Fibroblast of villous mesenchyme (primary cell): ENCODE data around the gene EHBP1. TPM values are rescaled to one million over a fixed set of nuclear protein-coding genes. Genes with fewer than 3 reads are reported as not detected.
A peak's percentile ranks its signal among the peaks of the same experiment; 100 is the strongest.

Experiments used
- DNase-seq: peaks from one replicate; pipeline ENCODE4 v3.0.0-alpha.2; 2010; ENCODE audit warnings: low read depth
- H3K4me3 ChIP-seq: 2 replicates; pipeline ENCODE4 v1.5.1; 2011; ENCODE audit warnings: low read depth, mild to moderate bottlenecking, low read length
- CTCF ChIP-seq: IDR thresholded peaks from 2 replicates; pipeline ENCODE4 v1.5.1; 2012; ENCODE audit warnings: low read depth, mild to moderate bottlenecking, low read length; ENCODE audit not compliant: insufficient read depth
- total RNA-seq: library from RNA; depleted of rRNA; stranded (reverse); fragments of >200 nt; gene quantifications from 2 replicates; pipeline ENCODE4 v1.2.3, GENCODE V29; 2012

The EHBP1 gene
- total RNA-seq, 1 donor: 140 TPM

GRCh38 chr2:63023444-63023843 is 317.9 kb downstream of the EHBP1 start:
- no peak overlapping the region for H3K4me3 ChIP-seq
- peak; percentile 55 for TF ChIP-seq CTCF
- DNase-seq: peak; percentile 52

GRCh38 chr2:63027220-63027619 is 321.7 kb downstream of the EHBP1 start:
- no peak for TF ChIP-seq CTCF

GRCh38 chr2:63029058-63029457 is 323.5 kb downstream of the EHBP1 start:
- no peak overlapping the region for H3K4me3 ChIP-seq
- TF ChIP-seq CTCF: no peak
- DNase-seq: no peak

More at GRCh38 chr2:63027220-63027619, 321.7 kb downstream of the EHBP1 start:
- H3K4me3 ChIP-seq: no peak overlapping the region
- no peak for DNase-seq

GRCh38 chr2:63034526-63034925 is 329.0 kb downstream of the EHBP1 start:
- TF ChIP-seq CTCF: no peak
- no peak for DNase-seq
- no peak overlapping the region for H3K4me3 ChIP-seq

GRCh38 chr2:63035169-63035568 is 329.7 kb downstream of the EHBP1 start:
- no peak overlapping the region for H3K4me3 ChIP-seq
- DNase-seq: no peak
- TF ChIP-seq CTCF: no peak

- no peak overlapping the region for H3K4me3 ChIP-seq
- DNase-seq: no peak
- no peak for TF ChIP-seq CTCF
Observed at GRCh38 chr2:63035660-63036059, 330.1 kb downstream of the EHBP1 start.

- TF ChIP-seq CTCF: no peak
- no peak for DNase-seq
- no peak overlapping the region for H3K4me3 ChIP-seq
Observed at GRCh38 chr2:63038034-63038433, 332.5 kb downstream of the EHBP1 start.
